ENCODE data around the gene NUBPL.

NUBPL gene

GRCh38 chr14:31561155-31561846, at the start of gene NUBPL:
TSS of gene NUBPL (plus strand) at chr14:31561404. CDS start at chr14:31561440, 36 bp downstream.
- TF ChIP-seq CTCF (IDR thresholded peaks at IDR 0.05; ENCODE audit: control extremely low read depth, extremely low read depth, low read depth, missing control alignments) = no peak
- ChIA-PET CTCF (interaction anchor here (1.1 kb wide), 1 partner anchor 15 kb away, joined by 4 read pairs; no protein-coding TSS in a partner anchor), POLR2A (no interaction called here)
- DNase-seq (ENCODE audit: extremely low spot score) = peak; percentile 96

GRCh38 chr14:31527087-31527486, 34.1 kb upstream of the NUBPL start:
- ChIA-PET POLR2A (no interaction called here), CTCF (interaction anchor here (1.6 kb wide), 1 partner anchor 16 kb away, joined by 5 read pairs; no protein-coding TSS in a partner anchor)
- no peak for TF ChIP-seq CTCF (IDR thresholded peaks at IDR 0.05; ENCODE audit: control extremely low read depth, extremely low read depth, low read depth, missing control alignments)
- DNase-seq (ENCODE audit: extremely low spot score) = no peak

GRCh38 chr14:31527546-31527945, 33.7 kb upstream of the NUBPL start:
- DNase-seq (ENCODE audit: extremely low spot score) = no peak
- POLR2A ChIA-PET = no interaction called here
- TF ChIP-seq CTCF (IDR thresholded peaks at IDR 0.05; ENCODE audit: control extremely low read depth, extremely low read depth, low read depth, missing control alignments) = no peak
- CTCF ChIA-PET = interaction anchor here (1.6 kb wide), 1 partner anchor 16 kb away, joined by 5 read pairs; no protein-coding TSS in a partner anchor

GRCh38 chr14:31529053-31529452, 32.2 kb upstream of the NUBPL start:
- ChIA-PET CTCF (no interaction called here), POLR2A (no interaction called here)
- no peak for TF ChIP-seq CTCF (IDR thresholded peaks at IDR 0.05; ENCODE audit: control extremely low read depth, extremely low read depth, low read depth, missing control alignments)
- no peak for DNase-seq (ENCODE audit: extremely low spot score)

GRCh38 chr14:31530136-31530535, 31.1 kb upstream of the NUBPL start:
- TF ChIP-seq CTCF (IDR thresholded peaks at IDR 0.05; ENCODE audit: control extremely low read depth, extremely low read depth, low read depth, missing control alignments) = no peak
- POLR2A ChIA-PET = no interaction called here

GRCh38 chr14:31536201-31536960, 24.8 kb upstream of the NUBPL start:
- TF ChIP-seq CTCF (IDR thresholded peaks at IDR 0.05; ENCODE audit: control extremely low read depth, extremely low read depth, low read depth, missing control alignments) = no peak
- POLR2A ChIA-PET = no interaction called here
- DNase-seq (ENCODE audit: extremely low spot score) = no peak
- CTCF ChIA-PET = no interaction called here

More at GRCh38 chr14:31530136-31530535, 31.1 kb upstream of the NUBPL start:
- CTCF ChIA-PET = no interaction called here
- DNase-seq (ENCODE audit: extremely low spot score) = no peak

Measured in GM10248 (cell line).